ENCODE measurements around the gene TMEM145. TPM values are rescaled to one million over a fixed set of nuclear protein-coding genes. Genes with fewer than 3 reads are reported as not detected.

The TMEM145 gene
- total and polyA plus RNA-seq, 10 of the 15 experiments (the other 5 are each of a cell fraction or from before 2014, with no cell fraction given) = 0.04 to 0.97 (median 0.16) TPM; not detected in 4

GRCh38 chr19:42270346-42271044, 42.6 kb upstream of the TMEM145 start (continued):
- TF ChIP-seq HDAC6 (IDR thresholded peaks at IDR 0.05; ENCODE audit: unreplicated experiment) (no peak), ZNF622 (IDR thresholded peaks at IDR 0.05) (no peak), STAT1 (conservative IDR thresholded peaks at IDR 0.05) (no peak), HDGF (IDR thresholded peaks at IDR 0.05) (peak; percentile 82; the same call in 1 of the 2 replicates), CHD1 (IDR thresholded peaks at IDR 0.05; ENCODE audit: low read depth, low read length) (no peak), ZNF217 (IDR thresholded peaks at IDR 0.05) (no peak), BMI1 (IDR thresholded peaks at IDR 0.05; ENCODE audit: borderline replicate concordance) (no peak), TCF3 (IDR thresholded peaks at IDR 0.05; ENCODE audit: borderline replicate concordance, insufficient read depth, low read depth, low read length) (no peak), CBX3 (IDR thresholded peaks at IDR 0.05; ENCODE audit: borderline replicate concordance, low read depth) (no peak), CBFB (IDR thresholded peaks at IDR 0.05; ENCODE audit: low read depth) (no peak), RAD51 (IDR thresholded peaks at IDR 0.05) (no peak), TCF7 (IDR thresholded peaks at IDR 0.05; ENCODE audit: borderline replicate concordance) (no peak), RCOR1 (conservative IDR thresholded peaks at IDR 0.05; ENCODE audit: low read depth, low read length) (no peak), E2F4 (IDR thresholded peaks at IDR 0.05; ENCODE audit: low read depth, low read length) (no peak), SMAD5 (IDR thresholded peaks at IDR 0.05; ENCODE audit: low read depth) (peak; percentile 40; the same call in 1 of the 2 replicates), PAX8 (IDR thresholded peaks at IDR 0.05) (no peak), ZBED1 (IDR thresholded peaks at IDR 0.05; ENCODE audit: borderline replicate concordance) (no peak), POLR2AphosphoS5 (IDR thresholded peaks at IDR 0.05; ENCODE audit: low read length) (peak; percentile 71), ZZZ3 (IDR thresholded peaks at IDR 0.05; ENCODE audit: control insufficient read depth, insufficient read length, low read depth) (no peak), KAT2A (conservative IDR thresholded peaks at IDR 0.05; ENCODE audit: control insufficient read depth, low read depth, low read length) (no peak)
- TF ChIP-seq, protein P1, sequence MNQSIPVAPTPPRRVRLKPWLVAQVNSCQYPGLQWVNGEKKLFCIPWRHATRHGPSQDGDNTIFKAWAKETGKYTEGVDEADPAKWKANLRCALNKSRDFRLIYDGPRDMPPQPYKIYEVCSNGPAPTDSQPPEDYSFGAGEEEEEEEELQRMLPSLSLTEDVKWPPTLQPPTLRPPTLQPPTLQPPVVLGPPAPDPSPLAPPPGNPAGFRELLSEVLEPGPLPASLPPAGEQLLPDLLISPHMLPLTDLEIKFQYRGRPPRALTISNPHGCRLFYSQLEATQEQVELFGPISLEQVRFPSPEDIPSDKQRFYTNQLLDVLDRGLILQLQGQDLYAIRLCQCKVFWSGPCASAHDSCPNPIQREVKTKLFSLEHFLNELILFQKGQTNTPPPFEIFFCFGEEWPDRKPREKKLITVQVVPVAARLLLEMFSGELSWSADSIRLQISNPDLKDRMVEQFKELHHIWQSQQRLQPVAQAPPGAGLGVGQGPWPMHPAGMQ (IDR thresholded peaks at IDR 0.05; ENCODE audit: borderline replicate concordance) = no peak
- TF ChIP-seq, protein P2, sequence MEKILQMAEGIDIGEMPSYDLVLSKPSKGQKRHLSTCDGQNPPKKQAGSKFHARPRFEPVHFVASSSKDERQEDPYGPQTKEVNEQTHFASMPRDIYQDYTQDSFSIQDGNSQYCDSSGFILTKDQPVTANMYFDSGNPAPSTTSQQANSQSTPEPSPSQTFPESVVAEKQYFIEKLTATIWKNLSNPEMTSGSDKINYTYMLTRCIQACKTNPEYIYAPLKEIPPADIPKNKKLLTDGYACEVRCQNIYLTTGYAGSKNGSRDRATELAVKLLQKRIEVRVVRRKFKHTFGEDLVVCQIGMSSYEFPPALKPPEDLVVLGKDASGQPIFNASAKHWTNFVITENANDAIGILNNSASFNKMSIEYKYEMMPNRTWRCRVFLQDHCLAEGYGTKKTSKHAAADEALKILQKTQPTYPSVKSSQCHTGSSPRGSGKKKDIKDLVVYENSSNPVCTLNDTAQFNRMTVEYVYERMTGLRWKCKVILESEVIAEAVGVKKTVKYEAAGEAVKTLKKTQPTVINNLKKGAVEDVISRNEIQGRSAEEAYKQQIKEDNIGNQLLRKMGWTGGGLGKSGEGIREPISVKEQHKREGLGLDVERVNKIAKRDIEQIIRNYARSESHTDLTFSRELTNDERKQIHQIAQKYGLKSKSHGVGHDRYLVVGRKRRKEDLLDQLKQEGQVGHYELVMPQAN (conservative IDR thresholded peaks at IDR 0.05) = peak; percentile 47

All from GM12878 (cell line).